Activated B cell treated with CpG ODN at 0.5 μM for 24 hours (primary cell): ENCODE results near the gene KREMEN2. TPM values are rescaled to one million over a fixed set of nuclear protein-coding genes. Genes with fewer than 3 reads are reported as not detected.

ENCODE experiments used
- ATAC-seq: fragments of 200-7000 bp; cut with Tn5 transposase; one replicate; pipeline ENCODE4 v1.10.0; 2021; ENCODE audit warnings: low read depth, mild to moderate bottlenecking, moderate library complexity
- CTCF ChIA-PET: fragments of 350-600 bp; sonication (Branson Sonifier 250); formaldehyde crosslinking; loops from one replicate; lab custom pipeline; 2021; ENCODE audit warnings: antibody characterized with exemption; lab: Charles Lee
- POLR2A ChIA-PET: fragments of 350-600 bp; sonication (Branson Sonifier 250); formaldehyde crosslinking; loops from one replicate; lab custom pipeline; 2021; ENCODE audit warnings: antibody characterized with exemption; lab: Charles Lee
- DNase-seq: peaks from one replicate; pipeline ENCODE4 v3.0.0; 2022
- H3K27ac Mint-ChIP-seq: one replicate; pipeline ENCODE4 v1.8.0; 2020; ENCODE audit warnings: mixed read lengths
- H3K27me3 Mint-ChIP-seq: one replicate; pipeline ENCODE4 v1.8.0; 2021; ENCODE audit warnings: mixed read lengths
- H3K36me3 Mint-ChIP-seq: one replicate; pipeline ENCODE4 v1.8.0; 2021; ENCODE audit warnings: low read depth, mixed read lengths
- H3K4me1 Mint-ChIP-seq: one replicate; pipeline ENCODE4 v1.8.0; 2021; ENCODE audit warnings: mixed read lengths
- H3K4me3 Mint-ChIP-seq: one replicate; pipeline ENCODE4 v1.8.0; 2020; ENCODE audit warnings: mild to moderate bottlenecking, mixed read lengths
- H3K9me3 Mint-ChIP-seq: one replicate; pipeline ENCODE4 v1.8.0; 2020; ENCODE audit warnings: mixed read lengths
- CTCF ChIP-seq: fragments of 200-600 bp; IDR thresholded peaks from one replicate; pipeline ENCODE4 v1.8.0; 2022; ENCODE audit warnings: antibody characterized with exemption, mild to moderate bottlenecking
- intact Hi-C: fragments of 100-400 bp; cut with micrococcal nuclease; formaldehyde crosslinking; loops from one replicate; pipeline ENCODE4 v1.15.1; 2024
- total RNA-seq: library from RNA; stranded (reverse); gene quantifications from 2 replicates; pipeline ENCODE4 v1.2.3, GENCODE V29; 2022

Gene KREMEN2
- total RNA-seq, 1 donor from 2014 or later, result 1.7 TPM

DNA sequence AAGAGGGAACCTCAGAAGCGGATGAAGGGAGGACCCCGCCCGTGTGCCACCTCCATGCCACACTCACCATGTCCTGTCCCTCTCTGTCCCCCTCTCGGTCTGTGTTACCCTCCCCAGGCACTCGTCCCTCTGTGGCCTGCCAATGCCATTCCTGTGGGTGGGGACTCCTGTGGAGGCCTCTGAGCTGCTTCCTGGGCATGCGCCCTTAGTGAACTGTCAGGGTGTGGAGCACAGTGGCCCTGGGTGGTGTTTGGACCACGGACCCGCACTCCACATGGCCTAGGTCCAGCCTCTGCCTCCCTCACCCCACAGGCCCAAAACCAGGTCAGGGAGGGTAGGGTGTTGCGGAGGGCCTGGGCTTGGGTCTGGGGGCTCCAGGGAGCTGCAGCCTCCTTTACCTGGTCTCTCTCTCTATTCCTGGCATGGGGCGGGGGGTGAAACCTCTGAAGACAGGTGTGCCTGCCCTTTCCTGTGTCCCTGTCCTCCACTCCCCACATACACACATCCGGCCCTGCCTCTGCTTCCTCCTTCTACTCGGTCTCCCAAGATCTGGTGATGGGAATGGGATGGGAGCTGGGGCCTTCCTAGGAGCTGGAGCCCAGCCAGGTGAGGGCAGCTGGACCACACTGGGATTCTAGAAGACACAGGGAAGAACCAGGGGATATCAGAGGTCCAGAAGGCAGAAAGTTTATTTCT is 27.6 kb downstream of the KREMEN2 start:
- ChIA-PET CTCF (no interaction called here), POLR2A (no interaction called here)
- no peak for DNase-seq
- Mint-ChIP-seq H3K27me3 (peaks cover 3% of the 10 kb centered on the region), H3K4me3 (no peak overlapping the region), H3K9me3 (no peaks in the 10 kb centered on the region), H3K27ac (no peak overlapping the region), H3K36me3 (no peaks in the 10 kb centered on the region), H3K4me1 (no peaks in the 10 kb centered on the region)
- TF ChIP-seq CTCF, result no peak
- no peak for ATAC-seq
- intact Hi-C loops, result no loop called here

DNA sequence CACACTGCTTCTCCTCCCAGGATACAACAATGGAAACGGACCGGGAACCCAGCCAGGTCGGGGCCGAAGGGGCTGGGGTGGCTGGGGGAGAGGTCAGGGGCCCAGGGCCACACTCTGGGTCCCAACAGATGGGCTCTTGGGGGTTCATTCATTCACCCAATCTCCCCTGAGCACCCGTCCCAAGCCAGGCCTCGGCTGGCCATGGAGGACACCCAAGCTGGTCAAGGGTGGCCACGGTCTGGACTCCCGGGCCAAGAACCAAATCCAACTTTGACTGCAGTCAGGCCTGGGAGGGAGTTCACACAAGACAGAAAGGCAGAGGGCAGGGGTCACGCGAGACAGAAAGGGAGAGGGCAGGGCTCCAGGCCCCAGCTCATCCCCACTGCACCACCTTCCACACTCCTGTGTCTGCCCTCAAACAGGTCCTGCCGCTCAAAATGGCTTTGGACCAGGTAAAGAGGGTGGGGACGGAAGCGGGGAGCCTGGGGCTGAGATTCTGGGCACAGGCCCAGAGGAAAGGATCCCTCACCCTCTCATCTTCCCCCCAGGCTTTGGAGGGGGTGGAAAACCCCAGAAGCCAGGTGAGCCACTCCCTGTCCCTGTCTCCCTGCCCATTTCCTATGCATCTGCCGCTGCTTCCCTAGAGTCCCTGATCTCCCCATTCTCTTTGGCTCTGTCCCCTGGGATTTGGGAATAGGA is 28.5 kb downstream of the KREMEN2 start:
- no peaks in the 10 kb centered on the region for H3K4me1 Mint-ChIP-seq
- no peaks in the 10 kb centered on the region for H3K36me3 Mint-ChIP-seq
- no peak for TF ChIP-seq CTCF
- no peak overlapping the region for H3K4me3 Mint-ChIP-seq
- no peak overlapping the region for H3K27ac Mint-ChIP-seq
- peaks cover 3% of the 10 kb centered on the region for H3K27me3 Mint-ChIP-seq
- intact Hi-C loops, result no loop called here
- ATAC-seq, result no peak
- DNase-seq, result no peak
- ChIA-PET POLR2A (no interaction called here), CTCF (no interaction called here)
- no peaks in the 10 kb centered on the region for H3K9me3 Mint-ChIP-seq

DNA sequence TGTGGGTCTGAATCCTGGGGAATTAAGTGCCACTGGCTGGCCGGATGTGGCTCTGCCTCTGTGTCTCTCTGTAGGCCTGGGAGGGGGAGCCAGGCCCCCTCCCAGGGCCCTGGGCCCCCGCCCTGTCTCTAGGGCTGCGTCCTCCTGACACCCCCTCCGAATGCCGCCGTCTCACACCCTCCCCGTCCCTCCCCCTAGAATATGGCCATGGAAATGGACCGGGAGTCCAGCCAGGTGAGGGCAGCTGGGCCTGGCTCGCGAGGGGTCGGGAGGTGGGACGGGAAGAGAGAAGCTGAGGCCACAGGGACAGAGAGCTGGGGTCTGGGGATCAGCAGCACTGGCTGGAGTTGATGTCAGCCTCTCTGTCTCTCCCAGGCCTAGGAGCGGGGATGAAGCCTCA is 32.2 kb downstream of the KREMEN2 start:
- H3K9me3 Mint-ChIP-seq, result no peaks in the 10 kb centered on the region
- H3K4me1 Mint-ChIP-seq, result no peaks in the 10 kb centered on the region
- DNase-seq, result no peak
- H3K27me3 Mint-ChIP-seq, result peaks cover 6% of the 10 kb centered on the region
- no peak for TF ChIP-seq CTCF
- ChIA-PET CTCF (no interaction called here), POLR2A (interaction anchor here (0.6 kb wide), 1 partner anchor 48 kb away, joined by 4 read pairs; no protein-coding TSS in a partner anchor)
- no peaks in the 10 kb centered on the region for H3K36me3 Mint-ChIP-seq
- no peak overlapping the region for H3K27ac Mint-ChIP-seq
- no peak for ATAC-seq
- H3K4me3 Mint-ChIP-seq, result no peak overlapping the region
- intact Hi-C loops, result no loop called here

- peaks cover 8% of the 10 kb centered on the region for H3K27me3 Mint-ChIP-seq
Measured at GRCh38 chr16:2999929-3000328, 35.9 kb downstream of the KREMEN2 start.

More at GRCh38 chr16:2999929-3000328, 35.9 kb downstream of the KREMEN2 start:
- intact Hi-C loops, result no loop called here
- CTCF ChIA-PET, result interaction anchor here (1.8 kb wide), 1 partner anchor 130 kb away, joined by 5 read pairs; no protein-coding TSS in a partner anchor
- Mint-ChIP-seq H3K4me1 (peaks cover 5% of the 10 kb centered on the region), H3K36me3 (no peaks in the 10 kb centered on the region), H3K4me3 (no peak overlapping the region), H3K27ac (no peak overlapping the region), H3K9me3 (no peaks in the 10 kb centered on the region)
- POLR2A ChIA-PET, result no interaction called here
- no peak for DNase-seq
- no peak for TF ChIP-seq CTCF
- ATAC-seq, result no peak
